Stimulated activated CD4-positive, alpha-beta T cell treated with anti-CD3 and anti-CD28 coated beads, Interleukin-12 subunit alpha, Interleukin-12 subunit beta, amount 100 ng/mL, for 4 hours (primary cell): ENCODE measurements around the gene SLC38A8.

Source experiments
- DNase-seq: peaks from one replicate; pipeline ENCODE4 v3.0.0-alpha.2; 2020

Gene SLC38A8

DNA sequence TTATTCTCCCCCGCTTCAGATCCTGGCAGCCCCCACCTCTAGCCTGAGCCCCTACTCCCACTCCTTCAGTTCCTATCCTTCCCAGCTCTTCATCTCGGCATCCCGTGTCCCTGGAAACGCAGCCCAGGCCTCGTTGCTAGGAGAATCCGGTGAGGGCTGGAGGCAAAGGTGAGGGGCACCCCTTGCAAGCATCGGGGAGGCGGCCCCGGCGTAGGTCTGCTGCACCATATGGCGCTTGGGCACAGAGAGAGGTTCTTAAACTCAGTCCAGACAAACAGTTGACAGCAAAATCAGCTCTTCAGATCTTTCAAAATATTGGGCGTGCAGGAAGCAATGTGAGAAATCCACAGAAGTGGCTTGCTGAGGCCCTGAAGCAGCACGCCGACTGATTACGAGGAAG, 15.0 kb downstream of the SLC38A8 start:
- no peak for DNase-seq

DNA sequence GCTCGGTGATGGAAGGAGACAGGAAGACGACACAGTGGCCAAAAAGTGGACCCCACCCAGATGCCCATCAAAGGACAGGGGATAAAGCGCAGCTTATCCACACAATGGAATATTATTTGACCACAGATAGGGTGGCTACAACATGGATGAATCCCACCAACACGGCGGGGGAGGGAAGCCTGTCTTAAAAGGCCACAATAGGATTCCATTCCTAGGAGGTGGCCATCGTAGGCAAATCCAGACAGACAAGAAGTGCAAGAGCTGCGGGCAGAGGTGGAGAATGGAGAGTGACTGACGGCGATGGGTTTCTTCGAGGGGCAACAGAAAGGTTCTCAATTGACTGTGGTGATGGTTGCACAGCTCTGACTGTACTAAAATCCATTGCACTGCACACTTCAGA, 16.0 kb downstream of the SLC38A8 start:
- no peak for DNase-seq

DNA sequence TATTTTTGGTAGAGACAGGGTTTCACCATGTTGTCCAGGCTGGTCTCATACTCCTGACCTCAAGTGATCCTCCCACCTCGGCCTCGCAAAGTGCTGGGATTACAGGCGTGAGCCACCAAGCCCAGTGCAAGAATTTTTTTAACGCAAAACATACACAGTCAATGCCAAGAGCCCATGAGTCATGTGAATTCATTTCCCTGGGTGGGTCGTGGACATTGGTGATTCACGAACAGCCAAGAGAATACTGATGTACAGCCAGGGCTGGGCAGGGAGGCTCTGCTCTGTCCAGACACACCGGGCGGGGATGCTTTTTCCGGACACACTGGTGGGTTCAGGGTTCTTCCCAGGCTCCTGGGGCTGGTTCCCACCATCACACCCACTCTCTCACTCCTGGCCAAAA, 17.7 kb downstream of the SLC38A8 start:
- DNase-seq = no peak

DNA sequence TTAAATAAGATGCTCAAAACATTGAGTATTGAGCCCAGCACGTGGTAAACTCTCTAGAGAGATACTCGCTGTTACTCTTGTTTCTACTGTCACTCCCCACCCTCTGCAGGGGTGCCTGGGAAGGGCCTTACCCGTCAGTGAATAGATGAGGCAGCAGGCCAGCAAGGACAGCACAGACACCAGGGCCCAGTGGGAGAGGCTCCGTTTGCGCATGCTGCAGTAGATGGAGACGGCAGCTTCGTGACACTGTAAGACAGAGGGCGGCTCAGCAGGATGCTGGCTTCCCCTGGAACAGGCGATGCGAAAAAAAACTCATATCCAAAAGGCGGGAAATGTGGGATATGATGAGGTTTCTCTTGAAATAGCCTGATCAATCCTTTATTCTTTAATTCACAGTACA, 20.0 kb downstream of the SLC38A8 start:
- DNase-seq = no peak

DNA sequence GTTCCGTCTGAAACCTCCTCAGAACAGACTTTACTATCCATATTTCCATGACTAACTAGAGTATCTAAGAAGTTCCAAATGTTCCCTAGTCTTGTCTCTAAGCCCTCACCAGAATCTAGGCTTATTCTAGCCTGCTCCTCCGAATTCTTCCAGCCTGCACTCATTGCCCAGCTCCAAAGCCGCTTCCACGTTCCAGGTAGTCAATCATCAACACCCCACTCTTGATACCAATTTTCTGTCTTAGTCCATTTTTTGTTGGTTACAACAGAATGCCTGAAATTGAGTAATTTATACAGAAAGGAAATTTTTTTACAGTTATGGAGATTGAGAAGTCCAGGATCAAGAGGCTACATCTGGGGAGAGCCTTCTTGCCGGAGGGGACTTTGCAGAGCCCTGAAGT, 21.1 kb downstream of the SLC38A8 start:
- no peak for DNase-seq

DNA sequence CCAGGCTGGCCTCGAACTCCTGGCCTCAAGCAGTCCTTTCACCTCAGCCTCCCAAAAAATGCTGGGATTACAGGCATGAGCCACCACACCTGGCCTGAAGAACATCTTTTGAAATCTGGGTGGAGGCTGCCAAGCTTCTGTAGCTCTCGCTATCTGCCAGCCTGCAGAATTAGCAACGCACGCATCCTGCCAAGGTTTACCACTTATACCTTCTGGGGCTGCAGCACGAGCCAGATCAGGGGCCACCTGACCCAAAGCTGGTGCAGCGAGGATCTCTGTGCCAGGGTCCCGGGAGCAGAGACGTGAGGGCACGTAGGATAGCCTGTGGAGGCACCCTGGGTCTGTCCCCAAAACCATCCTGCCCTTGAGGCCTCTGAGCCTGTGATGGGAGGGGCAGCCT, 22.2 kb downstream of the SLC38A8 start:
- DNase-seq = no peak

DNA sequence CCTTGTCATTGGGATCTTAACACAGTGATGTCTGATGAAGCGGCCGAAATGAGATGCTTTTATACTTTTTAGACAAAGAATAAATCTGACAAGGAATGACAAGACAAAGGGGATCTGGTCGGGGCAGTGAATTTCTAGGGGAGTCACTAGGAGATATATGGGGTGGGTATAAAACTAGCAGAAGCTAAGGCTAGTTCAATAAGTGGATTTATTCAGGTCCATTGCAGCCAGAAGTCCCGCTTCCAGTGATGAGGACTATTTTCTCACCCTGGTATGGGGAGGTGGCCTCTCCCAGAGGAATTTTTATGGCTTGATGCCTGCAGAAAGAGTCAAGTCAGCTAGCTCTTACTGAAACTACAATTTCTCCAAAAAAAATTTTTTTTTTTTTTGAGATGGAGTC, 23.9 kb downstream of the SLC38A8 start:
- DNase-seq = no peak

DNA sequence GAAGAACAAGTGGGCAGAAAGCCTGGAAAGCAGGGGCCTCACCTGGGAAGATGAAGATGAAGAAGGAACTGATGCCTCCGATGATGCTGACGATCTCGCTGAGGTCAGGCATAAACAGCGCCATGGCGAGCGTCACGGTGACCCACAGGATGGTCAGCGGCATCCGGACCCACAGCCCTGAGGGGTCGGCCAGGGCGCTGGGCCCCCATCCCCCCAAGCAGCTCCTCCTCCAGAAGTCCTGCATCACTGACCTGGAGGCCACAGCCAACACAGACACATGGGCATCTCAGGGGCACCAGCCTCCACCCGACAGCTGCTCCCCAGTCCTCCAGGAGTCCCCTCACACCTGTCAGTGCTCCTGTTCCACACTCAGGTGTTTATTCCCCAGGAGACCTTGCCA, 26.1 kb downstream of the SLC38A8 start:
- DNase-seq = no peak

DNA sequence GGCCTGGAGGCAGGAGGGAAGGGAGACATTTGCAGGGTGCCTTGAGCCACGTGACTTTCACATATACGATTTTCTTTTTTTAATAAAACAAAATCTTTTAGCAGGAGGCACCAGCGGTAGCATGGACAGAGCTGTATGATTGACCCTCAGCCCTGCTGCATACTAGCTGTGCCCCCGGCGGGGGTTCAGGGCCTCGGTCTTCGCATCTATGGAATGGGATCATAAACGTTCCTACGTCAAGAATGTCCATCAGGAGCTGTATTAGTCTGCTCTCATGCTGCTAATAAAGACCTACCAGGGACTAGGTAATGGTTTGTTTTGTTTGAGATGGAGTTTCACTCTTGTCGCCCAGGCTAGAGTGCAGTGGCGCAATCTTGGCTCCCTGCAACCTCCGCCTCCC, 27.2 kb downstream of the SLC38A8 start:
- no peak for DNase-seq

DNA sequence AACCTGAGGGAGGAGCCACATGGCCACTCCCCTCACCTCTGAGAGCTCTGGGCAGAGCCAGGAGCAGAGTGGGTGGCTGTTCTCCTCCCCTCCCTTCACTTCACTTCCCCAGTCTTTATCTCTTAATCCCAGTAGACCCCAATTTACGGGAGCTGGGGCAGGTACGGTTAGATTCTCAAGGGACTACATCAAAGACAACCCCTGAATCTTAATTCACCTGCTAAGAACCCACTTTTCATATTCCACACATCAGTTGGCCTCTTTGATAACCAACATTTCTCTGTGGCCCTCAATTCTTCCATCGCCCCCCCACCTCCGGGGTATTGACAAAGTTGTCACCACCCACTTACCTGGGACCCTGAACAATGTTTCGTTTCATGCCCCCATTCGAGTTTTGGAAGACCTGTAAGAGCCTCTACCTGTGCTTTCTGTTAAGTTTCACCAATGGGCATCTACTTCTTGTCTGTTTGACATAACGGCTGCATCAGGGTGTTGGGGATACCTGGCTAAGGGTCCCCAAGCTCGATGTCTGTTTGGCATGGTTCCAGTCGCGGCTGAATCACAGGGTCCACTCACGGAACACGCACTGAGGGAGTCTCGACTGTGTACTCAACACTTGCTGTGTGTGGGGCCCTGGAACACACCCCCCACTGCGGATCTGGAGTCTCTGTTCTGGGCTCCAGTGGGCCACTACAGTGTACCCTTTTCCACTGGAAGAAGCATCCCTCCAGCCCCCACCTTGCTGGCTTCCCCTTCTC, 27.8 kb downstream of the SLC38A8 start:
- no peak for DNase-seq

DNA sequence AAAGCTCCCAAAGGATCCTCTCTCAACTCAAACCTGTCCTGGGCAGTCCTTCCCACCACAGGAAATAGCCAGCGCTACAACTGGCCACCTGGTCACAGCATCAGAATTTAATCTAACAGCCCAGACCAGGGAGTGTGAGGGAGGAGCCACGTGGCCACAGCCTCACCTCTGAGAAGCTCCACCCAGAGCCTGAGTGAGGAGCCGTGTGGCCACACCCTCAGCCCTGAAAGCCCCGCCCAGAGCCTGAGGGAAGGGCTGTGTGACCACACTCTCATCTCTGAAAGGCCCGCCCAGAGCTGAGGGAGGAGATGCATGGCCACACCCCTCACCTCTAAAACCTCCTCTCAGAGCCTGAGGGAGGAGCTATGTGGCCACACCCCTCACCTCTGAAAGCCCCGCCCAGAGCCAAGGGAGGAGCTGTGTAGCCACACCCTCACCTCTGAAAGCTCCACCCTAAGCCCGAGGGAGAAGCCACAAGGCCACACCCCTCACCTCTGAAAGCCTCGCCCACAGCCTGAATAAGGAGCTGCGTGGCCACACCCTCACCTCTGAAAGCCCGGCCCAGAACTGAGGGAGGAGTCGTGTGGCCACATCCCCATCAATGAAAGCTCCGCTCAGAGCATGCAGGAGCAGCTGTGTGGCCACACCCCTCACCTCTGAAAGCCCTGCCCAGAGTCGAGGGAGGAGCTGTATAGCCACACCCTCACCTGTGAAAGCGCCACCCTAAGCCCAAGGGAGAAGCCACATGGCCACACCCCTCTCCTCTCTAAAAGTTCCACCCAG, 28.6 kb downstream of the SLC38A8 start:
- DNase-seq = peak; percentile 38

DNA sequence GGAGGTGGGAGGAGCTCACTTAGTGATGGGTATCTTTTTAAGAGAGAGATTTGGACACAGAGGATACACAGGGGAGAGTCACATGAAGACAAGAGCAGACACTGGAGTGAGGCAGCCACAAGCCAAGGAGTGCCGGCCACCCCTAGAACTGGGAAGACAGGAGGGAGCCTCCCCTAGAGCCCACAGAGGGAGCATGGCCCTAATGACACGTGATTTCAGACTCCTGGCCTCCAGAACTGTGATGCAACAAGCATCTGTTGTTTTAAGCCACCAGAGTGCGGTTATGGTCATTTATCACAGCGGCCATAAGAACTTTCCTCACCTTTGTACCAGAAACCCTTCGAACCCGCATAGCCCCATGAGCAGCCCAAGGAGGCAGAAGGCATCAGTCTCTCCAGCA, 33.3 kb downstream of the SLC38A8 start:
- DNase-seq = no peak

DNA sequence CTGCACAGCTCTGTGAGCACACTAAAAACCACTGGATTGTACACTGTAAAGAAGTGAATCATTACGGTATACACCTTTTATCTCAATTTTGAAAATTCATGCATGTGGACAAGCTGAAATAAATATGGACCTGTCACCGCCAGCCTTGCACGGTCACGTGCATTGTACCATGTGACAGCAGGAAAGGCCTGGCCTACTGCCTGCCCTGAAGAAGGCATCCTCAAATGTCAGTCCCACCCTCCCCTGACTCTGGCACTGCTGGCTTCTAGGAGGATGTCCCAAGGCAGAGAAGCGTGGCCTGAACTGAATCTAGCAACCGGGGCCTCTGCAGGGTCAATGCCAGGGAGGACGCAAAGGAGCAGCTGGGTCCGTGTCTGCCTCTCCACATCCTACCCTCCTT, 34.6 kb downstream of the SLC38A8 start:
- DNase-seq = no peak

DNA sequence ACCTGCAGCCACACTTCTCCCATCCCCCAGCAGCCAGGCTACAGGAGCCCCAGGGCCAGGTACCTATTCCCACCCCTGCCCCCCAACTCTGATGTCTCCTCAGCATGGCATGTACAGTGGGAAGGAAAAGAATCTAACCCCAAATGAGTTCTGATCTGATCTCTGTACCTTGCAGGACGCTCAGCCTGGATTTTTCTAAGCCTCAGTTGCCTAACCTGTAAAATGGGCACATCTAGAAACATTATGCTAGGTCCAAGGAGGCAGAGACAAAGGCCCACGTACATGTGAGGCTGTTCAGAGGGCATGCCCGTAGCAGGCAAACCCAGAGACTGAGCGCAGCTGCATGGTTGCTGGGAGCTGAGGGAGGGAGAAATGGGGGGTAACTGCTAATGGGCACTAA, 35.1 kb downstream of the SLC38A8 start:
- no peak for DNase-seq

DNA sequence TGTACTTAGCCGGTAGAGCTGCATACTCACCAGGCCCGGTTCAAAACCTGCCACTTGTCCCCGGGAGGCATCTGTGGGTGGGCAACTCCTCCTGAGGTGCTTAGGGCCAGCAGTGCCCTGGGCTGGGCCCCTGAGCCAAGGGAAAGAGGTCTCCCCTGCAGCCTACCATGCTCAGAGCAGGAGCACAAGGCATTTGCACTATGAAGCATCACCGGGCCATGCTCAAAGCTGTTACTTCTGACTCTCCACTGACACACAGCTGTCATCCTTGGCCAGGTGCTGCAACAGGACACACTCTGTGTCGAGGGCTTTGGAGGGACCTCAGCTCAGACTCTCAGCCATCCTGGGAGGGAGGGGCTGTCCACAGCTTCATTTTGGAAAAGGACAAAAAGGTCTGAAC, 37.2 kb downstream of the SLC38A8 start:
- DNase-seq = no peak

DNA sequence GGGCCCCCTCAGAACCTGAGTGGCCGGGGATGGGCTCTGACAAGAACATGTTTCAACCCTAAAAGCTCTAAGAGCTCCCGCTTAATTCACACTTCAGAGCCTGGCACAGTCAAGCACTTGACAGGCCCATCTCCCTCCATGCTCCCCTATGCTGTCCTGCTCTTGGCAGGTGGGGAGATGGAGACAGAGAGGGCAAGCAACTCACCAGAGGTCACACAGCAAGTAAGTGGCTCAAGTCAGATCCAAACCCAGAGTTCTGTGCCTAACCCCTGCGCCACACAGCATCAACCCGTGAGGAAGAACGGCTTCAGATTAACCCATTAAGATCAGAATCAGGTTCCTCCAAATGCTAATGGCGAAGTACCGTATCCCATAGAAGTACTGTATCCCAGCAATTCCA, 38.2 kb downstream of the SLC38A8 start:
- no peak for DNase-seq

DNA sequence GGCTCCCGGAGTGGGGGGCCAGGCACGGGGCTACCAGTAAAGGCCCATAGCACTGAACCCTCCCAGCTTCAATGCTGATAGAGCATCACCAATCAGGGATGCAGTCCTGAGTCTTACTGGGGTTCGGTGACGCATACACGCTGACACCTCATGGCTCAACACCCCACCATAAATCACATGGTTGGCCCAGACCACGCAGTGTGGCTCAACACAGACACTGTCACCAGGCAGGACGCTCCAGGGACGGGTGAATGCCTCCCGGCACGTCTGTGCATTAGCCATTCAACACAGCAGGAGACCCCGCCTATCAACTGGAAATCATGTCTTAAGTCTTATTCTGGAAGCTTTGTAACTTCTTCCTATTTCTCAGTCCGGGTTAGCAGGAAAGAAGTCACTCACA, 39.6 kb downstream of the SLC38A8 start:
- DNase-seq = no peak

DNA sequence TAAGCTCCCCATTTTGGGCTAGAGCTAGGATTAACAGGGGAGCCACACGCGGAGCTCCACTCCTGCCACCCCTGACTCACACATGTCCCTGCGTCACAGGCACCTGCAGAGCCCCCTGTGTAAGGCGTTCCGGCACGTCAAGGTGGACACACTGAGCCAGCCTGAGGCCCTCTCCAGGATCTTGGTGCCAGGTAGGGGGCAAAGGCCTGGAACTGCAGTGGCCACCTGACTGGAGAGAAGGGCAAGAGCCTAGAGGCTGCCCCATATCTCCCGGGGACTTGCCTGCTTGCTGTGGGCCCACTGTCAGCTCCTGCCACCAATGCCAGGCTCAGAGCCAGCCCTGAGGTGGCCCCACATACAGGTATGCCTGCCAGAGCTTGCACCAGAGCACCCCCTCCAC, 40.9 kb downstream of the SLC38A8 start:
- DNase-seq = no peak

DNA sequence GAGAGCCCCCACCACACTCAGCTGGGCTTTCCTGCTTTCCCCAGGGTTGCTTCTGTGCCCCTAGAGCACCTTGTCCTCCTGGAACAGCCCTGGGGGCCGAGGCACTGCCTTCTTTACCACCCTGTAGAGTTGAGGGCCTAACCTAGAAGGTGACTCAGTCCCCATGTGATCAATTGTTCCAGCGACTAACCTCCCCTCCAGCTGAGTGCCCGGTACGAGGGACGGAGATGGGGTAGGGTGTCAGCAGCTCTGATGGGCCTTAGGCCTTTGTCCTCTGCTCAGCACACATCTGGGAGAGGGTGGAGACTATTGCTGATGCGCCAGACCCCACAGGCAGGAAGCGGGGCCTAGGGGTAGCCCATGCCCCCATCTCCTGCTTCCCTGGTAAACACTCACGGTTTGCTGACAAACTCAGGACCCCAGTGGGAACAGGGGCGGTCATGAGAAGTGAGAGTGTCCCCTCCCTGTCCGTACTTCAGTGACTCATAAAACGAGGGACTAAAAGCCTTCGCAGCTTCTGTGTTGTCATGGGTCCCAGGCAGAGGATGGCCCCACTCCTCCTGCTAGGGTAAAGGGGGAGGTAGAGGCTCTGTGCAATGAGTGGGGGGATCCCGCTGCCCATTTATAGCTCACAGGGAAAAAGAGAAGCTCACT, 41.5 kb downstream of the SLC38A8 start:
- DNase-seq = no peak

DNA sequence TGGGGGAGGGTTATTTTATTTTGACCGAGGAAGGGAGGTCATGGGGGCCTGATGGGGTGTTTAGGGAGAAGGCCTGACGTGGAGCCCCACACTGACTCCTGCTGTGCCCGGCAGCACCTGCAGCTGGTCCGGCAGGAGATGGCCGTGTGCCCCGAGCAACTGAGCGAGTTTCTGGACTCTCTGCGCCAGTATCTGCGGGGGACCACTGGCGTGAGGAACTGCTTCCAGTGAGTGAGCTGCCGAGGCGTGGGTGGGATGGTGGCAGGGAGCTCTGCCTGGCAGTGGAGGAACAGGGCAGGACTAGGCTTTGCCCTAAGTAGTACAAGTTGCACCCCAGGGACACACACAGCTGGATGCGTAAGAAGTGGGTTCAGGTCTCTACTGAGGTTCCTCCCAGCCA, 44.5 kb downstream of the SLC38A8 start:
- DNase-seq = no peak

DNA sequence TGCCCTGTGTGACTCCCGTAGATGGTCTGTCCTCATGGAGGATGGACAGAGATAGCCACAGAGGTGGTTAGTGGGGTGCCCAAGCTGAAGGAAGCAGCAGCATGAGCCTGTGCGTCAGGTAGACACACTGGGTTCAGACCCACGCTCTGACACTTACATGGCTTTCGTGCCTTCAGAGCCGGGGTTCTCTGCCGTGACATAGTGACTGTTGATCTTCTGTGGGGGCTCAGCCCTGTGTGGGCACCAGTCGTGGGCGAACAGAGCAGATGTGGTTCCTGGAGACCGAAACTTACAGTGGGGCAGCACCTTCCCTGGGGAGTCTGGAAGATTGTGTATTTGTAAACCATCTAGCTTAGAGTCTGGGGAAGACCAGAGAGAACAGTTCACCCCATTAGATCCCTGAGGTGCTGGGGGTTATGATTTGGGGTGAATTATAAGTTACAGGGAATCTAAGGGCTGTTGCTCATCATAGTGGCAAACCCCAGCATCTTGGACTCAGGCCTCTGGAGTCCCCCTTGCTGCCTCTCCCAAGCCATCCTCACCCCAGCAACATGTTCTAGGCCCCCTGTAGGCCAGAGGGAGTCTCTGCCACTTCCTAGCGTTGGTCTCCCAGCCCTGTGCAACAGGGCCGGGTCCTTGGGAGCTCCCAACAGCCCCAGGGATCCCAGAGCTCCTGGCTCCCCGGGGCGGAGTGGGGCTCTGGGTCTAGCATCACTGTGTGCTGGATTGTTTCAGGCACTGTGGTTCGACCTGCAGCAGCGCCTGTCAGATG, 45.9 kb downstream of the SLC38A8 start:
- DNase-seq = no peak

DNA sequence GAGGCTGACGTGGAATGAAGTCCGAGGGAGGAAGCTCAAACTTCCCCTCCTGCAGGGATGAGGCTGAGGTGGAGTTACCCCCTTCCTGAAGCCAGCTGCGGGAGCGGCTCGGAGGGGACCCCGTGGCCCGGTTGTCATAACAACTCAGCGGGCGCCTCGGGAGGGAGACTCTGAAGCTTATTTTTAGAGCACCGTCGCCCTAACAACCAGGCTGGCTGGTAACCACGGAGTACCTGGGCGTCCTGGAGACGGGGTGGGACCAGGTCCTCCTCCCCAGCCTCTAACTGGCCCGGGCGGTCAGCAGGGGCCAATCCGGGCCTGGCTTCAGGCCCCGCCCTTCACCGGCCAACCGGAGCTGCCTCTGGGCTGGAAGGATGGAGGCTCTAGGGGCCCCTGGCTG, 46.8 kb downstream of the SLC38A8 start:
- no peak for DNase-seq

DNA sequence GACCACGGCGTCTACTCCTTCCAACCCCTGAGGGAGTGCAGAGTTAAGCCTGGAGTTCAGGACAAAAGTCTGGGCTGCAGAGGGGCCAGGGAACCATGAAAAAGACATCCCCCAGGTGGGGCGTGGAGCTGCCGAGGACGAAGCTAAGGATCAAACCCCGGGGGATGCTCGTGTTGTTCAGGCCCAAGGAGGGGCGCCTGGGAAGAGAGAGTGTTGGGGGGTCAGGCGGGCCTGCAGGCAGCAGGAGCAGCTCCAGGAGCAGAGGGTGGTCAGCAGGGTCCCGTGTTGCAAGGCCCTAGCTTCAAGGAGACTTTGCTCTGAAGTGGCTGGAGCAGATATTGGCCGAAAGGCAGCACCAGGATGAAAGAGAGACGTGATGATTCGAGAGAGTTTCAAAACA, 47.9 kb downstream of the SLC38A8 start:
- no peak for DNase-seq
